HepG2 (cell line): Measurements from ENCODE around the gene IFT80. TPM values are rescaled to one million over a fixed set of nuclear protein-coding genes. Genes with fewer than 3 reads are reported as not detected.
A peak's percentile ranks its signal among the peaks of the same experiment; 100 is the strongest.

Experiments used
- ASH2L ChIP-seq: fragments of 300-600, 200-600 bp; sonication (generic); IDR thresholded peaks from 2 replicates; pipeline ENCODE4 v1.7.0; 2017; ENCODE audit warnings: low read depth, mild to moderate bottlenecking, moderate library complexity, mixed read lengths, low read length; ENCODE audit not compliant: insufficient read length
- EZH2 ChIP-seq: conservative IDR thresholded peaks from 2 replicates; pipeline ENCODE4 v1.6.1; 2012; ENCODE audit warnings: mild to moderate bottlenecking, low read depth, low read length, moderate library complexity
- GMEB2 ChIP-seq: IDR thresholded peaks from 2 replicates; pipeline ENCODE4 v1.6.1; 2016; ENCODE audit warnings: missing biosample characterization, missing genetic modification reagents, low read depth
- HNRNPK ChIP-seq: fragments of 200-400 bp; formaldehyde crosslinking; IDR thresholded peaks from 2 replicates; pipeline ENCODE4 v1.6.1; 2018; ENCODE audit warnings: low read length, low read depth, moderate library complexity, mild to moderate bottlenecking; ENCODE audit not compliant: poor library complexity, severe bottlenecking
- IKZF4 ChIP-seq: sonication (generic); formaldehyde crosslinking; IDR thresholded peaks from 2 replicates; pipeline ENCODE4 v1.5.1; 2020; ENCODE audit warnings: borderline replicate concordance, mild to moderate bottlenecking, low read depth, missing genetic modification reagents; ENCODE audit errors: not compliant biosample characterization
- KAT2B ChIP-seq: fragments of 150-350 bp; IDR thresholded peaks from 2 replicates; pipeline ENCODE4 v1.6.1; 2014; ENCODE audit warnings: low read depth, low read length, borderline replicate concordance
- KMT2A ChIP-seq: sonication (generic); formaldehyde crosslinking; IDR thresholded peaks from 2 replicates; pipeline ENCODE4 v1.4.0; 2020; ENCODE audit warnings: missing genetic modification reagents
- PATZ1 ChIP-seq: sonication (generic); formaldehyde crosslinking; IDR thresholded peaks from 2 replicates; pipeline ENCODE4 v1.4.0; 2020; ENCODE audit warnings: missing genetic modification reagents
- RCOR2 ChIP-seq: IDR thresholded peaks from 2 replicates; pipeline ENCODE4 v1.6.1; 2016; ENCODE audit warnings: missing biosample characterization, missing genetic modification reagents
- SAP130 ChIP-seq: IDR thresholded peaks from 2 replicates; pipeline ENCODE4 v1.6.1; 2016; ENCODE audit warnings: low read depth
- SIN3A ChIP-seq: IDR thresholded peaks from 2 replicates; pipeline ENCODE4 v1.6.1; 2011; ENCODE audit warnings: low read depth, mild to moderate bottlenecking, control low read depth, low read length, borderline replicate concordance
- THAP8 ChIP-seq: sonication (generic); formaldehyde crosslinking; IDR thresholded peaks from 2 replicates; pipeline ENCODE4 v1.5.1; 2020; ENCODE audit warnings: missing genetic modification reagents, mild to moderate bottlenecking, borderline replicate concordance
- ZBTB3 ChIP-seq: sonication (generic); formaldehyde crosslinking; IDR thresholded peaks from 2 replicates; pipeline ENCODE4 v1.4.0; 2020; ENCODE audit warnings: low read depth, mild to moderate bottlenecking, moderate library complexity, missing genetic modification reagents, borderline replicate concordance
- ZNF430 ChIP-seq: sonication (generic); formaldehyde crosslinking; IDR thresholded peaks from 2 replicates; pipeline ENCODE4 v1.9.0; 2021; ENCODE audit warnings: mild to moderate bottlenecking, missing genetic modification reagents
- ZNF44 ChIP-seq: sonication (generic); formaldehyde crosslinking; IDR thresholded peaks from 2 replicates; pipeline ENCODE4 v1.5.1; 2020; ENCODE audit warnings: mild to moderate bottlenecking, missing genetic modification reagents
- ZNF850 ChIP-seq: sonication (generic); formaldehyde crosslinking; conservative IDR thresholded peaks from 2 replicates; pipeline ENCODE4 v1.9.0; 2021; ENCODE audit warnings: mild to moderate bottlenecking, missing genetic modification reagents
- polyA plus RNA-seq, 8 experiments: library from polyadenylated mRNA; depleted of rRNA in 3 of 8; stranded (reverse) in 7 of 8; unstranded in 1 of 8; fragments of >200 nt; fragmentation: Illumina TruSeq in 4 of 8; extraction: Trizol in 4 of 8; gene quantifications; 2 replicates each; pipeline versions ENCODE4 v1.2.1 to v1.2.3, GENCODE V29; 2011 to 2016; ENCODE audit warnings: low read depth in 4 of 8, missing spikeins in 1 of 8, mixed read lengths in 1 of 8; ENCODE audit not compliant: insufficient read depth in 1 of 8
- total RNA-seq, 5 experiments: library from RNA; depleted of rRNA; stranded (reverse); fragments of >200 nt; fragmentation: Illumina TruSeq; extraction: Trizol; gene quantifications; 2 replicates each; pipeline ENCODE4 v1.2.3, GENCODE V29; 2016; ENCODE audit warnings: low read depth in 1 of 5

The IFT80 gene
- total and polyA plus RNA-seq, 2 of the 13 experiments (the other 11 are each of a cell fraction or from before 2014, with no cell fraction given): 11.4 to 15.7 TPM

- TF ChIP-seq ZNF430 (CRISPR knock-in tag) (no peak), HNRNPK (no peak), ZBTB3 (CRISPR knock-in tag) (no peak), ZNF850 (CRISPR knock-in tag) (no peak), EZH2 (no peak), SIN3A (no peak), SAP130 (CRISPR knock-in tag) (0 out of 2 replicates have a peak, but pooled peaks have one; percentile 15), KMT2A (CRISPR knock-in tag) (peak; percentile 57; the same call in 1 of the 2 replicates), RCOR2 (CRISPR knock-in tag) (no peak), THAP8 (no peak), ASH2L (peak; percentile 13), ZNF44 (CRISPR knock-in tag) (no peak), IKZF4 (CRISPR knock-in tag) (no peak), KAT2B (no peak), GMEB2 (no peak), PATZ1 (no peak)
These were observed 2.5 kb upstream of the IFT80 start (continued) for GRCh38 chr3:160401291-160402095.
